ENCODE measurements around the gene SOX13.

The SOX13 gene

GRCh38 chr1:204132718-204133117 is 59.8 kb downstream of the SOX13 start:
- no peak for DNase-seq

- DNase-seq, result no peak
Measured at GRCh38 chr1:204134103-204134502, 61.2 kb downstream of the SOX13 start.

GRCh38 chr1:204136814-204137213 is 63.9 kb downstream of the SOX13 start:
- no peak for DNase-seq

- DNase-seq, result no peak
Measured at GRCh38 chr1:204139088-204139487, 66.2 kb downstream of the SOX13 start.

- no peak for DNase-seq
Measured at GRCh38 chr1:204139952-204140351, 67.0 kb downstream of the SOX13 start.

GRCh38 chr1:204141131-204141530 is 68.2 kb downstream of the SOX13 start:
- no peak for DNase-seq

- DNase-seq, result no peak
Measured at GRCh38 chr1:204142032-204142974, 69.4 kb downstream of the SOX13 start.

GRCh38 chr1:204143276-204144041 is 70.5 kb downstream of the SOX13 start:
- no peak for DNase-seq

GRCh38 chr1:204145033-204145504 is 72.2 kb downstream of the SOX13 start:
- no peak for DNase-seq

- DNase-seq, result no peak
Measured at GRCh38 chr1:204146309-204146708, 73.4 kb downstream of the SOX13 start.

GRCh38 chr1:204146965-204147364 is 74.0 kb downstream of the SOX13 start:
- DNase-seq, result no peak

GRCh38 chr1:204147406-204148383 is 74.8 kb downstream of the SOX13 start:
- no peak for DNase-seq

- no peak for DNase-seq
Measured at GRCh38 chr1:204149107-204149506, 76.2 kb downstream of the SOX13 start.

GRCh38 chr1:204149635-204150565 is 77.0 kb downstream of the SOX13 start:
- DNase-seq, result no peak

GRCh38 chr1:204150702-204151551 is 78.0 kb downstream of the SOX13 start:
- no peak for DNase-seq

- DNase-seq, result peak; percentile 70
Measured at GRCh38 chr1:204151552-204152309, 78.8 kb downstream of the SOX13 start, which contains the start of gene ETNK2. TSS of gene ETNK2 (minus strand) at chr1:204152044. CDS start at chr1:204151852, 192 bp downstream.

- DNase-seq, result no peak
Measured at GRCh38 chr1:204152310-204153044, 79.6 kb downstream of the SOX13 start.

- DNase-seq, result no peak
Measured at GRCh38 chr1:204153667-204154066, 80.8 kb downstream of the SOX13 start.

Data from NCI-H1092 (cell line).